ENCODE measurements around the gene SDCCAG8. TPM values are rescaled to one million over a fixed set of nuclear protein-coding genes. Genes with fewer than 3 reads are reported as not detected.

SDCCAG8 gene
- total and polyA plus RNA-seq, 2 of the 8 experiments (the other 6 are each of a cell fraction or from before 2014, with no cell fraction given), result 15.6 to 21.0 TPM

DNA sequence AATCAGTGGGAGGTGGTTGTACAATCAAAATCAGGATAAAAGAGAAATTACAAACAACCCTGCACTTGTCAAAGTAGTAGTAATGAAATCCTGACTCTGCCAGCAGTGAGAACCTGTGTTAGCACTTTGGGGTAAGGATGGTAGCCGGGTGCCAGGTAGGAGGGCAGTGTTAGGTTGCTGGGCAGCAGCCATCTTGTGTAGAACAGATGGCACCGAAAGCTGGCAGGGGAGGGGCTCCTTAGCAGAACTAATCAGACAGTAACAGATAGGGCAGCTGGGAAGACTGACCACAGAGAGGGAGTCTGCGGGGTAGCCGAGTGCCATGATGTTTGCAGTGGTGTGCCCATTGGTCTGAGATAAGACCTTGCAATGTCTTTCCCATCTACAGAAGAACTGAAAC lies 137.3 kb downstream of the SDCCAG8 start:
- Histone ChIP-seq H3K18ac (ENCODE audit: extremely low read depth, low read length) (no peak overlapping the region), H2BK120ac (replicated peaks; ENCODE audit: low read depth, low read length) (no peak overlapping the region), H4K91ac (replicated peaks; ENCODE audit: insufficient read length, low read length) (no peak overlapping the region), H3K4ac (replicated peaks; ENCODE audit: insufficient read length, low read depth, low read length) (no peak overlapping the region), H2BK5ac (ENCODE audit: low read depth, low read length) (no peak overlapping the region), H3K4me2 (ENCODE audit: insufficient read depth in 1 of 2, low read depth in 2 of 2, low read length in 2 of 2) (no peak overlapping the region), H3K27ac (ENCODE audit: low read depth, low read length) (no peak overlapping the region), H3K9ac (replicated peaks in 1 of 4; ENCODE audit: extremely low read depth in 1 of 4, low read depth in 3 of 4, low read length in 3 of 4) (no peak overlapping the region), H3K23me2 (ENCODE audit: low read depth, low read length) (no peaks in the 10 kb centered on the region), H4K20me1 (replicated peaks in 1 of 2; ENCODE audit: control insufficient read depth in 1 of 2, insufficient read depth in 2 of 2, low read length in 2 of 2) (no peaks in the 10 kb centered on the region), H4K5ac (ENCODE audit: insufficient read length, low read depth, low read length) (no peak overlapping the region), H2BK12ac (ENCODE audit: low read depth, low read length) (no peak overlapping the region), H3K23ac (ENCODE audit: insufficient read length) (no peak overlapping the region), H3K9me3 (ENCODE audit: insufficient read depth in 2 of 2, low read depth in 1 of 2, low read length in 1 of 2) (no peaks in the 10 kb centered on the region), H3K79me1 (ENCODE audit: low read depth, low read length) (no peaks in the 10 kb centered on the region), H3K36me3 (ENCODE audit: control insufficient read depth in 2 of 4, insufficient read depth in 4 of 4, low read length in 3 of 4) (no peaks in the 10 kb centered on the region), H3K4me1 (replicated peaks in 1 of 4; ENCODE audit: control insufficient read depth in 3 of 4, insufficient read depth in 4 of 4, low read length in 3 of 4) (peaks cover 0 to 10% (median 7%) of the 10 kb centered on the region in 4 experiments; a peak in 6 of 7 replicates), H3K56ac (replicated peaks; ENCODE audit: insufficient read length, low read depth, low read length) (no peak overlapping the region), H2BK20ac (ENCODE audit: low read length) (no peak overlapping the region), H3K14ac (ENCODE audit: insufficient read length) (no peak overlapping the region), H3K4me3 (ENCODE audit: extremely low read depth in 1 of 4, insufficient read depth in 2 of 4, low read depth in 3 of 4, low read length in 4 of 4) (no peak overlapping the region), H3K27me3 (replicated peaks in 1 of 4; ENCODE audit: control insufficient read depth in 3 of 4, extremely low read depth in 1 of 4, insufficient read depth in 3 of 4, low read length in 3 of 4) (no peaks in the 10 kb centered on the region), H4K8ac (ENCODE audit: extremely low read depth, insufficient read depth, low read length) (no peak overlapping the region), H2AK5ac (ENCODE audit: low read depth, low read length) (no peak overlapping the region), H3K79me2 (ENCODE audit: control insufficient read depth in 1 of 2, insufficient read depth in 2 of 2, low read length in 2 of 2) (no peaks in the 10 kb centered on the region), H2AFZ (ENCODE audit: low read length) (no peak overlapping the region), H2BK15ac (ENCODE audit: low read length) (no peak overlapping the region)
- POLR2A ChIA-PET (ENCODE audit: partially characterized antibody), result no interaction called here
- DNase-seq (ENCODE audit: low read depth in 1 of 2, low spot score in 2 of 2) (no peak), FAIRE-seq (no peak)
- CTCF ChIA-PET (ENCODE audit: partially characterized antibody), result interaction anchor here (1.2 kb wide), 1 partner anchor 16 kb away, joined by 5 read pairs; no protein-coding TSS in a partner anchor
- 91% methylated on average over 4 of the region's 4 CpGs; no CpG with 5 or more reads in 1 of the 2 experiments for WGBS, 2 experiments (ENCODE audit: extremely low coverage in 1 of 2, insufficient coverage in 1 of 2, insufficient read length in 1 of 2, insufficient replicate concordance in 2 of 2, low coverage in 1 of 2, low lambda C conversion rate in 2 of 2, missing lambda C conversion rate in 1 of 2)
- TF ChIP-seq NRF1 (IDR thresholded peaks at IDR 0.05; ENCODE audit: low read depth, low read length) (no peak), YY1 (IDR thresholded peaks at IDR 0.05; ENCODE audit: low read depth, low read length) (0 out of 2 replicates have a peak, but pooled peaks have one; percentile 41), RFX5 (IDR thresholded peaks at IDR 0.05; ENCODE audit: borderline replicate concordance, low read depth, low read length) (no peak), CHD2 (IDR thresholded peaks at IDR 0.05; ENCODE audit: low read length) (no peak)

Data from H1 (cell line).